Large intestine (tissue), 3 donors: ENCODE measurements around the gene ST6GALNAC1. TPM values are rescaled to one million over a fixed set of nuclear protein-coding genes. Genes with fewer than 3 reads are reported as not detected.

ENCODE experiments used
- DNase-seq, 2 donors: peaks; one replicate each; pipeline versions ENCODE4 v3.0.0 to v3.0.0-alpha.2; 2013
- H3K27ac ChIP-seq: one replicate; pipeline ENCODE4 v1.5.1; 2013; ENCODE audit warnings: low read length
- H3K27me3 ChIP-seq: 2 replicates; pipeline ENCODE4 v1.6.1; 2013; ENCODE audit warnings: low read length; ENCODE audit not compliant: control insufficient read depth, insufficient read depth
- H3K36me3 ChIP-seq: 2 replicates; pipeline ENCODE4 v1.6.1; 2013; ENCODE audit warnings: low read length; ENCODE audit not compliant: control insufficient read depth, insufficient read depth
- H3K4me1 ChIP-seq: one replicate; pipeline ENCODE4 v1.6.1; 2013; ENCODE audit warnings: low read length; ENCODE audit not compliant: control insufficient read depth, insufficient read depth
- H3K4me3 ChIP-seq: one replicate; pipeline ENCODE4 v1.5.1; 2013; ENCODE audit warnings: low read length
- H3K9me3 ChIP-seq: one replicate; pipeline ENCODE4 v1.6.1; 2013; ENCODE audit warnings: mild to moderate bottlenecking, low read depth, low read length, moderate library complexity; ENCODE audit not compliant: control insufficient read depth
- WGBS: methylation state at CpG from one replicate; pipeline ENCODE4 v1.1.5; 2013; ENCODE audit warnings: low lambda C conversion rate; ENCODE audit not compliant: insufficient coverage; 5-methylcytosine and 5-hydroxymethylcytosine counted together
- polyA plus RNA-seq: library from polyadenylated mRNA; unstranded; fragments of 120-200 nt; gene quantifications from one replicate; pipeline ENCODE4 v1.2.1, GENCODE V29; 2013

The ST6GALNAC1 gene
- polyA plus RNA-seq, 1 donor, result 141 TPM

DNA sequence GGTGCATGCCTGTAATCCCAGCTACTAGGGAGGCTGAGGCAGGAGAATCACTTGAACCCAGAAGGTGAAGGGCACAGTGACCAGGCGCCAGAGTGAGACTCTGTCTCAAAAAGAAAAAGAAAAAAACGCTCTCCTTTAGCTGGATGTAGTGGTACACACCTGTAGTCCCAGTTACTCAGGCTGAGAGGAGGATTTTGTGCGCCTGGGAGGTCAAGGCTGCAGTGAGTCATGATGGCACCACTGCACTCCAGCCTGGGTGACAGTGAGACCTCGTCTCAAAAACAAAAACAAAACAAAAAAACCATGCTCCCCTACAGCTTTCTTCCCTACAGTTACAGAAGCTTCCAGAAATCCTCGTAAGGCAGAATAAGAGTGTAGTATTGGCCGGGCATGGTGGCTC is 33.1 kb upstream of the ST6GALNAC1 start:
- H3K4me1 ChIP-seq, result peaks cover 22% of the 10 kb centered on the region
- no peaks in the 10 kb centered on the region for H3K9me3 ChIP-seq
- no peak overlapping the region for H3K27ac ChIP-seq
- H3K4me3 ChIP-seq, result no peak overlapping the region
- no peak for DNase-seq
- no peaks in the 10 kb centered on the region for H3K36me3 ChIP-seq
- no CpG with 5 or more reads among the region's 6 CpGs for WGBS
- no peaks in the 10 kb centered on the region for H3K27me3 ChIP-seq

DNA sequence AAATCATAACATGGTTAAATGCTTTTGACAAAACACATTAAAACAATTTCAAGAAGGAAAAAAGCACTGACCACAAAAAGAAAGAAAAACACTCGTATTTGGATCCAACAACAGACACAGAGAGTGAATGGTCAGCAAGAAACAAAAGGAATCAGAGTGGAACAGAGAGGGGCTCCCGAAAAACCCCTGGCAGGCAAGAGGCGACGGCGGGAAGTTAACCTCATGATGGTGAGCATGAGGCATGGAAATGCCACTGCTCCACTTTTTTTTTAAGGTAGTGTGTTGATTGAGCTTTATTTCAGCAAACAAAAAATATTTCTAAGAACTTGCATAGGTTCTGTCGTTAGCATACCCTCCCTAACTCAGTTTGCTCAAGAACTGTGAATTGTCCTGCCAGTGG is 32.1 kb upstream of the ST6GALNAC1 start:
- no peak for DNase-seq
- H3K9me3 ChIP-seq, result no peaks in the 10 kb centered on the region
- H3K27me3 ChIP-seq, result no peaks in the 10 kb centered on the region
- H3K27ac ChIP-seq, result no peak overlapping the region
- no peak overlapping the region for H3K4me3 ChIP-seq
- no peaks in the 10 kb centered on the region for H3K36me3 ChIP-seq
- WGBS, result 100% methylated on average over 5 of the region's 6 CpGs
- peaks cover 31% of the 10 kb centered on the region for H3K4me1 ChIP-seq

DNA sequence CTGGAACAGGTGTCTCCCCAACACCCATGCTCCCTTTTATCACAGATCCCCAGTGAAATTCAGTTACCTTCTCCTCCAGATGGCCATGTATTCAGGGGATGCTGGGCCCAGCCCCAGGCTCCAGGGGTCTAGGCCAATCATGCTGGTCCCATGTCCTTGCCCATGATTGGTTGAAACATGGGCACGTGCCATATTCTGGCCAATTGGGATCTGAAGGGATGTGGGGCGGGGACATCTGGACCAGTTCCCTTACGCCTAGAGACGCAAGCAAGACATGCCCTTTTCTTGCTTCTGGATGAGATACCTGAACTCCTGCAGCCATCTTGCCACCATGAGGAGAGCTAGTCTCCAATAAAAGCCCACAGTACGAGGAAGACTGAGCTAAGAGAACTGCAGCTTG is 31.0 kb upstream of the ST6GALNAC1 start:
- H3K4me3 ChIP-seq, result no peak overlapping the region
- H3K27me3 ChIP-seq, result no peaks in the 10 kb centered on the region
- H3K4me1 ChIP-seq, result peaks cover 38% of the 10 kb centered on the region
- no peaks in the 10 kb centered on the region for H3K9me3 ChIP-seq
- no CpG with 5 or more reads among the region's 5 CpGs for WGBS
- H3K27ac ChIP-seq, result no peak overlapping the region
- DNase-seq, result no peak
- H3K36me3 ChIP-seq, result no peaks in the 10 kb centered on the region

DNA sequence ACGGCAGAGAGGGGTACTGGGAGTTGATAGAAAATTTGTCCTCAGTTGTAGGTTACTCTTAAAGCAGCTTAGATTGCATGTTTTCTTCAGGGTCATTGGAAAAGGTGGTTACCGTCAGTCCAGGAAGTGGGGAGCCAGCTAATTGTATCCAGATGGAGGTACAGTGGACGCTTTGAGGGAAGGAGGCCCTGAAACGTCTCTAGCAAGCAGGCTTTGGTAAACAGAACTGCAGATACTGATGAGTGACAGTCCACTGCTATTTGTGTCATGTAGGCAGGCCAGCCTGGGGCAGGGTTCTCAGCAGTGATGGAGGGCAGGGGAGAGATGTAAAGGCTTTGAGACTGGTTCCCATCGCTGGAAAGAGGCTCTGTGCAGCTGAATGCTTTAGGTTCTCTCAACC is 30.2 kb upstream of the ST6GALNAC1 start:
- Histone ChIP-seq H3K36me3 (no peaks in the 10 kb centered on the region), H3K9me3 (no peaks in the 10 kb centered on the region), H3K27me3 (no peaks in the 10 kb centered on the region), H3K27ac (peak overlapping the region; percentile 96), H3K4me1 (peaks cover 38% of the 10 kb centered on the region), H3K4me3 (no peak overlapping the region)
- no CpG with 5 or more reads among the region's 5 CpGs for WGBS
- no peak for DNase-seq

GRCh38 chr17:76672892-76673291 is 29.3 kb upstream of the ST6GALNAC1 start:
- H3K27ac ChIP-seq, result peak overlapping the region; percentile 96
- no CpG with 5 or more reads among the region's 3 CpGs for WGBS
- H3K36me3 ChIP-seq, result no peaks in the 10 kb centered on the region
- DNase-seq, result no peak
- no peaks in the 10 kb centered on the region for H3K9me3 ChIP-seq
- H3K27me3 ChIP-seq, result no peaks in the 10 kb centered on the region
- H3K4me3 ChIP-seq, result peak overlapping the region; percentile 82
- peaks cover 33% of the 10 kb centered on the region for H3K4me1 ChIP-seq

GRCh38 chr17:76672270-76672851 is 28.8 kb upstream of the ST6GALNAC1 start:
- DNase-seq, result peak in 1 of 2 donors; percentile 76

DNA sequence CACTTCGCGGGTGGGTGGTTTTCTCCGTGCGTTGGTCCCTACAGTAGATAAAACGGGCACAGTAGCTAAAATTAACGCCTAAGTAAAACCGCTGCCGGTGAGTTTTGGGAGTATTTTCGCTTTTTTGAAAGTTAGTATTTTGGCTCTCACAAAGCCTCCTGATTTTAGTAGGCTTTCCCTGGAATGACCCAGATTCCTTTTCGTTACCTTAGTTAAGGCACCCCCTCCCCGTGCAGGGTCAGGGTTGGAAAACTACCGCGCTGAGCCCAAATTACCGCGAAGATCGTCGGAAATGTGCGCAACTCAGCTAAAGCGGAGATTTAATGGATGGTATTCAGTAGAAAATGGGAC is 28.3 kb upstream of the ST6GALNAC1 start:
- DNase-seq, result no peak
- Histone ChIP-seq H3K4me3 (peak overlapping the region; percentile 82), H3K36me3 (no peaks in the 10 kb centered on the region), H3K4me1 (peaks cover 33% of the 10 kb centered on the region), H3K9me3 (no peaks in the 10 kb centered on the region), H3K27me3 (no peaks in the 10 kb centered on the region), H3K27ac (peak overlapping the region; percentile 96)
- no CpG with 5 or more reads among the region's 19 CpGs for WGBS

More at GRCh38 chr17:76672270-76672851, 28.8 kb upstream of the ST6GALNAC1 start:
- peak overlapping the region; percentile 82 for H3K4me3 ChIP-seq
- H3K36me3 ChIP-seq, result no peaks in the 10 kb centered on the region
- H3K9me3 ChIP-seq, result no peaks in the 10 kb centered on the region
- peak overlapping the region; percentile 96 for H3K27ac ChIP-seq
- 49% methylated on average over 7 of the region's 13 CpGs for WGBS
- H3K4me1 ChIP-seq, result peaks cover 33% of the 10 kb centered on the region
- H3K27me3 ChIP-seq, result no peaks in the 10 kb centered on the region

DNA sequence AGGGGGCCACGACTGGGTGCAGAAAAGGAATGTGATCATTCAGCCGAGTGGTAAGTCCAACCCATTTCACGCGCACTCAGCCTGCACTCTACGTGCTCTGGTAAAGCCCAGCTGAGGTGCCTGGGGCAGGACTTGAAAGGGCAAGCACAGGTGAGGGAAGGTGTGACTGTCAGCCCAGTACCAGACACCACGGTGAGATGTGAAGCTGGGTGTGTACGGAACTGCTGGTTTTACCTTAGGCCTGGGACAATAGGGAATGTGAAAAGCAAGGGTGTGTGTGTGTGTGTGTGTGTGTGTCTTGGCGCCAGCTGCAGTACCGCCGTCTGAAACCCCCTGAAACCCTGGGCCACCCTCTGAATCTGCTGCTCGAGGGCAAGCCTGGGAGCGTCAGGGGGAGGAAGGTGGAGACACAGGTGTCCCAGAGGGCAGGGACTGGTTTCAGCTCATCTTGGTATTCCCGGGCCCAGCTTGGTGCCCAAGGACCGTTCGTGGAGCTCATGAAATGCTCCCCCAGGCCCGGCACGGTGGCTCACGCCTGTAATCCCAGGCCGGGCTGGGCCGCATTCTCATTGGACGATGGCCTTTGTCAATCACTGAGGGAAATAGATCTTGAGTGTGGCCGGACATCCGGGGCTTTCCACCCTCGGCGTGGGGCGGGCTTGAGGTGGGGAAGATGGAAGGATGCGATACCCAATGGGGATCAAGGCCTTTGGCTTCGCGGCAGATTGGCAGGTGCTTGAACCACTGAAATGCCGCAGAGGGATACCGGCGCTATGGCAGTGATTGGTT is 27.8 kb upstream of the ST6GALNAC1 start:
- H3K4me3 ChIP-seq, result peak overlapping the region; percentile 82
- peak overlapping the region; percentile 96 for H3K27ac ChIP-seq
- no CpG with 5 or more reads among the region's 32 CpGs for WGBS
- peaks cover 33% of the 10 kb centered on the region for H3K4me1 ChIP-seq
- no peaks in the 10 kb centered on the region for H3K9me3 ChIP-seq
- H3K27me3 ChIP-seq, result no peaks in the 10 kb centered on the region
- peak; percentile 99 to 100 for DNase-seq
- no peaks in the 10 kb centered on the region for H3K36me3 ChIP-seq

DNA sequence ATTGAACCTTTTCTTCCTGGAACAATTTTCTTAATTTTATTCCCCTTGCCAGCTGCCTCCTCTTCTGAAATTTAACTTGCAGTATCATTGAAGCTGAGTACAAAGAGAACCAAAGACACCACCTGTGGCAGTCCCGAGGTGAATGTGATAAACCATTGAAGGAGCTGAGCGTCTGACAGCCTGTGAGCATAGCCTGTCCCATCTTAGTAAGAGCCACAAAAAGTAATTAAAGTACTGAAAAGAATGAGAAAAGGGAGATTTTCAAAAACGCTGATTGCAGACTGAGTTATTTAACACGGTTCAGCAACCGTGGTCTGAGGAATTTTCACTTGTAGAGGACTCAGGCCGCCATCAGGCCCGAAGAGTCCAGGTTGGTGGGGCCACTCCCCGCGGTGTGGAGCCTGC is 27.2 kb upstream of the ST6GALNAC1 start:
- no peak for DNase-seq
- Histone ChIP-seq H3K9me3 (no peaks in the 10 kb centered on the region), H3K4me1 (peaks cover 33% of the 10 kb centered on the region), H3K27me3 (no peaks in the 10 kb centered on the region), H3K36me3 (no peaks in the 10 kb centered on the region), H3K4me3 (no peak overlapping the region), H3K27ac (peak overlapping the region; percentile 94)
- WGBS, result no CpG with 5 or more reads among the region's 9 CpGs

GRCh38 chr17:76670020-76670717 is 26.6 kb upstream of the ST6GALNAC1 start:
- peaks cover 33% of the 10 kb centered on the region for H3K4me1 ChIP-seq
- no peaks in the 10 kb centered on the region for H3K36me3 ChIP-seq
- DNase-seq, result peak in 1 of 2 donors; percentile 57
- 92% methylated on average over 2 of the region's 9 CpGs for WGBS
- no peak overlapping the region for H3K4me3 ChIP-seq
- H3K27ac ChIP-seq, result peak overlapping the region; percentile 94
- no peaks in the 10 kb centered on the region for H3K9me3 ChIP-seq
- H3K27me3 ChIP-seq, result no peaks in the 10 kb centered on the region
